ENCODE results near the gene RCBTB1. TPM values are rescaled to one million over a fixed set of nuclear protein-coding genes. Genes with fewer than 3 reads are reported as not detected.

RCBTB1 gene
- total and polyA plus RNA-seq, 4 donors, result 24.0 to 47.6 (median 34.4) TPM

DNA sequence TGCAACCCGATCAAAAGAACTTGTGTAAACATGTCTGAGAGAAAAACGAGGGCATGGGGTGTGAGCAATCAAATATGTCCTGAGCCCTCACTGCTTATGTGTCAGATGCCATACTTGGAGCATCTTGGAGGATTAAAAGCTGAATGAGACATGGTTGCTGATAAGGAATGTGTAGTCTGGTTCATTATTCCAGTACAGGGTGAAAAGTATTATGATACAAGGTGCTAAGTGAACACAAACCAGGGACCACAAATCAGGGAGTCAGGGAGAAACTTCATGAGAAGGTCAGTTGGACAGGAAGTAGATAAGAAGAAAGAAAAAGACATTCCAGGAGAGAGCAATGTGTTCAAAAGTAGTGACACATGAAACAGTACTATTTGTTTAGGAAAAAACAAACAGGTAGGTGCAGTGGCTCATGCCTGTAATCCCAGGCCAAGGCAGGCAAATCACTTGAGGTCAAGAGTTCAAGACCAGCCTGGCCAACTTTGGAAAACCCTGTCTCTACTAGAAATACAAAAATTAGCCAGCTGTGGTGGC, 2.0 kb upstream of the RCBTB1 start:
- Histone ChIP-seq H3K27ac (ENCODE audit: low read depth, low read length) (no peak overlapping the region), H3K27me3 (ENCODE audit: control insufficient read depth, insufficient read depth, low read length) (no peaks in the 10 kb centered on the region), H3K36me3 (ENCODE audit: control insufficient read depth, insufficient read depth, low read length) (no peaks in the 10 kb centered on the region), H3K9me3 (ENCODE audit: control insufficient read depth, insufficient read depth, low read length) (no peaks in the 10 kb centered on the region), H3K4me3 (ENCODE audit: low read depth, low read length) (no peak overlapping the region), H3K4me1 (ENCODE audit: control insufficient read depth, insufficient read depth, low read length) (peaks cover 4% of the 10 kb centered on the region)
- WGBS (ENCODE audit: insufficient coverage), result 74% methylated on average over 2 of the region's 2 CpGs
- no peak for DNase-seq (ENCODE audit: low read depth in 4 of 6, low spot score in 6 of 6)

DNA sequence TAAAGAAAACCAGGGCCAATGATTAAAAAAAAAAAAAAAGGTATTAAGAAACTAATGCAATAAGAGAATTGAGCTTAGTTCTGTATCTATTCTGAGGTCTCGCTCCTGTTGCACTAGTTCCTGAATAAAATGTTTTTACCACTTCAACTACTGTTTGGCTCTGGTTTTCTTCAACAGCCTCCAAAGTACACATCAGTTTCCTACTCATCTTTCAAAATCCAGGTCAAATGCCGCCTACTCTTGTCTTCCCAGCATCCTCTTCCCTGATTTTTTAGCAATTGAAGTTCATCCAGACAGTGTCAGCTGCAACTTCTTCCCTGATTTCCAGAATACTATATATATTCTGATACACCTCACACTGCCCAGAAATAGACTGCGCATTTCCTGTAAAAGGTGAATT, 1.4 kb upstream of the RCBTB1 start:
- no peaks in the 10 kb centered on the region for H3K9me3 ChIP-seq (ENCODE audit: control insufficient read depth, insufficient read depth, low read length)
- no peaks in the 10 kb centered on the region for H3K36me3 ChIP-seq (ENCODE audit: control insufficient read depth, insufficient read depth, low read length)
- H3K27me3 ChIP-seq (ENCODE audit: control insufficient read depth, insufficient read depth, low read length), result no peaks in the 10 kb centered on the region
- no peak for DNase-seq (ENCODE audit: low read depth in 4 of 6, low spot score in 6 of 6)
- no peak overlapping the region for H3K4me3 ChIP-seq (ENCODE audit: low read depth, low read length)
- H3K4me1 ChIP-seq (ENCODE audit: control insufficient read depth, insufficient read depth, low read length), result peaks cover 4% of the 10 kb centered on the region
- 100% methylated on average over 2 of the region's 3 CpGs for WGBS (ENCODE audit: insufficient coverage)
- no peak overlapping the region for H3K27ac ChIP-seq (ENCODE audit: low read depth, low read length)

DNA sequence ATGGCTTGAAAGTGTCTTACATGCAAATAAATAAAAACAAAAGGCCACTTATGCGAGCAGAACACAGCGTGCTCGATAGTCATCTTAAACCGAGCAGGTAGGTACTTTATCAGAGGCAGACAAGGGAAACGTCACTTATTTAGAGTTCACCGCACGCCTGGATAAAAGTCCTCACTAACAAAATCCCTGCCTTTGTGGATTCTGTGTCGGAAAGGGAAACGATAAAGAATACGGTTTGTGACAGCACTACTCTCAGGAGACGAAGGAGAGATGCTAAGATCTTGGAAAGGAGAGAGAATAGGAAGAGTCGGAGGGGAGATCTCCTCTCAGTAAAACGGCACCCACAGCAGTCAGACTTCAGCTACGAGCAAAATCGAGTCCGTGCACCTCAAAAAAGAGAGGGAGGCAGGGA, 581 bp downstream of the RCBTB1 start:
- Histone ChIP-seq H3K4me3 (ENCODE audit: low read depth, low read length) (peak overlapping the region; percentile 73), H3K27ac (ENCODE audit: low read depth, low read length) (peak overlapping the region; percentile 57), H3K27me3 (ENCODE audit: control insufficient read depth, insufficient read depth, low read length) (no peaks in the 10 kb centered on the region), H3K9me3 (ENCODE audit: control insufficient read depth, insufficient read depth, low read length) (no peaks in the 10 kb centered on the region), H3K36me3 (ENCODE audit: control insufficient read depth, insufficient read depth, low read length) (peaks cover 4% of the 10 kb centered on the region), H3K4me1 (ENCODE audit: control insufficient read depth, insufficient read depth, low read length) (peaks cover 4% of the 10 kb centered on the region)
- peak in 5 of 6 donors; percentile 15 to 63 (median 18) for DNase-seq (ENCODE audit: low read depth in 4 of 6, low spot score in 6 of 6)
- WGBS (ENCODE audit: insufficient coverage), result 0% methylated on average over 12 of the region's 16 CpGs

DNA sequence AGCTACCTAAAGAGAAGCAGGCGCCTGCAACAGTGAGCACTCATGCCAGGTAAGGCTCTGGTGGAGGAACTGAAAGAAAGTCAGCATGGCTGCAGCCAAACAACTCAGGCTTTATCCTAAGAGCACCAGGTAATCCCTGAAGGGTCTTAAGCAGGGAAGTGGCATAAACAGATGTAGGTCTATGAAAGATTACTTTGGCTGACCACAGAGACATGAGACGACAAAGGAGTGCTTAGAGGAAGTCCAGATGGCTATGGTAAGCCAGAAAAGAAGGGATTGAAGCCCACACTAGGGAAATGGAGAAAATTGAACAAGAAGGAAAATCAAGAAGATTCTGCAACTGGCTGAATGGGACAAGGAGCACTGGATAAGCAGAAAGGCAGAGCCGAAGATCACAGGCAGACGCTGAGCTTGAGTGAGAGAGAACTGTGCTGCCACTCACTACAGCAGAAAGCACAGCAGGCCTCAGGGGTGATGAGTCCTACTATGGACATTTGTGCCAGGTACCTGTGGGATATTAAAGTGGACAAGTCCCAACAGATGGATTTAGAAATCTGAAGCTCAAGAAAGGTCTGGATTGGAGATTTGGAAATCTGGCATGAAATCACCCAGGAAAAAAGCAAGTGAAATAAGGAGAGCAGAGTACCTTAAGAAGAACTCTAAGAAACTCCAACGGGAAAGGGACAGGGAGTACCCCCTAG, 4.2 kb downstream of the RCBTB1 start:
- Histone ChIP-seq H3K36me3 (ENCODE audit: control insufficient read depth, insufficient read depth, low read length) (peaks cover 12% of the 10 kb centered on the region), H3K4me3 (ENCODE audit: low read depth, low read length) (no peak overlapping the region), H3K4me1 (ENCODE audit: control insufficient read depth, insufficient read depth, low read length) (peaks cover 4% of the 10 kb centered on the region), H3K27ac (ENCODE audit: low read depth, low read length) (no peak overlapping the region), H3K9me3 (ENCODE audit: control insufficient read depth, insufficient read depth, low read length) (no peaks in the 10 kb centered on the region), H3K27me3 (ENCODE audit: control insufficient read depth, insufficient read depth, low read length) (no peaks in the 10 kb centered on the region)
- WGBS (ENCODE audit: insufficient coverage), result 88% methylated on average over 5 of the region's 5 CpGs
- no peak for DNase-seq (ENCODE audit: low read depth in 4 of 6, low spot score in 6 of 6)

DNA sequence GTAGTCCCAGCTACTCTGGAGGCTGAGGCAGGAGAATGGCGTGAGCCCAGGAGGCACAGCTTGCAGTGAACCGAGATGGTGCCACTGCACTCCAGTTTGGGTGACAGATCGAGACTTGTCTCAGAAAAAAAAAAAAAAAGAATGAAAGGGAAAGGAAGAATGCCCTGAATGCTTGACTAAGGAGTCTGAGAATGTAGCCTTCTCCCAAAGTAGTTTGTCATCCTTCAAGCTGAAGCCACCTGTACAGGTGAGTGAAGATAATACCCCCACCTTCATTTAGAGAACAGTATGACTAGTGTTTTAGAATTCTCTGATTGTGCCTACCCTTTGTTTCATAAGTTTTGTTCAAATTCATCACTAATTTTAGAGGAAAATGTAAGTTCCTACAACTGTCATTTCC, 5.9 kb downstream of the RCBTB1 start:
- Histone ChIP-seq H3K27me3 (ENCODE audit: control insufficient read depth, insufficient read depth, low read length) (no peaks in the 10 kb centered on the region), H3K9me3 (ENCODE audit: control insufficient read depth, insufficient read depth, low read length) (no peaks in the 10 kb centered on the region), H3K4me1 (ENCODE audit: control insufficient read depth, insufficient read depth, low read length) (no peaks in the 10 kb centered on the region), H3K27ac (ENCODE audit: low read depth, low read length) (no peak overlapping the region), H3K36me3 (ENCODE audit: control insufficient read depth, insufficient read depth, low read length) (peaks cover 12% of the 10 kb centered on the region), H3K4me3 (ENCODE audit: low read depth, low read length) (no peak overlapping the region)
- WGBS (ENCODE audit: insufficient coverage), result 96% methylated on average over 2 of the region's 3 CpGs
- no peak for DNase-seq (ENCODE audit: low read depth in 4 of 6, low spot score in 6 of 6)

DNA sequence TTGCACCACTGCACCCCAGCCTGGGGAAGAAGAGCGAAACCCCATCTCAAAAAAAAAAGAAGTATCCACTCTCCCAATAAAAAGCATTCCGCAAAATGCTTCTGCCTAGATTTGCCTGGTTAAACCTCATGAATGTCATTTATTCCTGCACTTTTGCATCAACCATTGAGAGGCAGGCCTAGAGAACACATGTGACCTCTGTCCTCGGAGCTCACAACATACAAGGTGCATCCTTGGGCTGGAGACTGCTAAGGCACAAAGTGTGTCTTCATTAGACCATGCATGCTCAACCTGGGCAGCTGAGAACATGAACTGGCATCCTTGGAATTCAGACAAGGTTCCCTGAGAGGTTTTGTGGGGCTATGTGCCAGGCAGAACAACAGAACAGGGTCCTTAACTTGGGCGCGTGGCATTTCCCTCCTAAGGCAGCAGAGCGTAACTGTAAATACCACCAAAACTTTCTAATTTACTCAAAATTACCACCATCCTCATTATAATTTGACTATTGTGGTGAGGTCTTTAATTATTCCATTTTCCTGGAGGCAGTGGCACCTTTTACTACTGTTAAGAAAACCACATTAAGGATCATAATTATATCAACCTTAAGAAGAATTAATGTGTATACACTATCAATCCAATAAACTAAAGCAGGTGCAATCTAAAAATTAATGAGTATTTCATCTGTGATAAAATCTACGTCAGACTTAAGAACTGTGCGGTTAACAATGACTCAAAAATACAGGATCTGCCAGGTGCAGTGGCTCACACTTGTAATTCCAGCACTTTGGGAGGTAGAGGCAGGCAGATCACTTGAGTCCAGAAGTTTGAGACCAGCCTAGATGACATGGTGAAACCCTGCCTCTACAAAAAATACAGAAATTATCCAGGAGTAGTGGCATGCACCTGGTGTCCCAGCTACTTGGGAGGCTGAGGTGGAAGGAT, 13.8 kb downstream of the RCBTB1 start:
- Histone ChIP-seq H3K27ac (ENCODE audit: low read depth, low read length) (no peak overlapping the region), H3K4me3 (ENCODE audit: low read depth, low read length) (no peak overlapping the region), H3K36me3 (ENCODE audit: control insufficient read depth, insufficient read depth, low read length) (peaks cover 3% of the 10 kb centered on the region), H3K4me1 (ENCODE audit: control insufficient read depth, insufficient read depth, low read length) (no peaks in the 10 kb centered on the region), H3K9me3 (ENCODE audit: control insufficient read depth, insufficient read depth, low read length) (no peaks in the 10 kb centered on the region), H3K27me3 (ENCODE audit: control insufficient read depth, insufficient read depth, low read length) (no peaks in the 10 kb centered on the region)
- 95% methylated on average over 5 of the region's 8 CpGs for WGBS (ENCODE audit: insufficient coverage)
- DNase-seq (ENCODE audit: low read depth in 4 of 6, low spot score in 6 of 6), result no peak

DNA sequence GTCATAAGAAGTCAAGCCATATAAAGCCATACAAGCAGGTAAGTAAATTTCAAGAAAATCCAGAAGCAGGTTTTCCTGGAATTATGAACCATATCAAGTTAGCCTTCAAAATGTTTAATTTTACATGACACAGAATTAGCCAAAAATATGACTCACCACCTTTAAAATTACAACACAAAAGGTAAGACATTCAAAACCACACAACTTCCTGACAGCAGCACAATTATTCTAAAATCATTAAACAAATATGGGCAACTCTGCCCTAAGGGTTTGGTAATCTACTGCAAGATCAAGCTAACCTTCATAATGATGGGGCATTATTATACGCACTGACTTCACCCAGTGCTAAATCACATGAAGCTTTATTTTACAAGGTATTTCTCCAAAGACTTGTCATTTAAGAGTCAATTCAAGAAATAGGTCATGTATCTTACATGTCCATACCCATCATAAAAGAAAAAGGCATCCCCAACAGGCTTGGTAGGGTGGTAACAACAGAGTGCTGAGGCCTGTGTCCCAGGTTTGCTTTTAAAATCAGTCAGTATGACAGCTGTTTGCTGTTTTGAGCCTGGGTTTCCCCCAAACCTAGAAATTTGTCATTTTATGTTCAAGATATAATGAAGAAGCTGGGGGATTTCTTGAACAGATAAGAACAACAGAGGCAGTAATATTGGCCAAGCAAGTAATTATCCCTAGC, 15.2 kb downstream of the RCBTB1 start:
- H3K27me3 ChIP-seq (ENCODE audit: control insufficient read depth, insufficient read depth, low read length), result no peaks in the 10 kb centered on the region
- DNase-seq (ENCODE audit: low read depth in 4 of 6, low spot score in 6 of 6), result no peak
- no CpG with 5 or more reads among the region's 1 CpG for WGBS (ENCODE audit: insufficient coverage)
- H3K4me1 ChIP-seq (ENCODE audit: control insufficient read depth, insufficient read depth, low read length), result no peaks in the 10 kb centered on the region
- H3K36me3 ChIP-seq (ENCODE audit: control insufficient read depth, insufficient read depth, low read length), result peaks cover 3% of the 10 kb centered on the region
- H3K27ac ChIP-seq (ENCODE audit: low read depth, low read length), result no peak overlapping the region
- no peak overlapping the region for H3K4me3 ChIP-seq (ENCODE audit: low read depth, low read length)
- H3K9me3 ChIP-seq (ENCODE audit: control insufficient read depth, insufficient read depth, low read length), result no peaks in the 10 kb centered on the region

DNA sequence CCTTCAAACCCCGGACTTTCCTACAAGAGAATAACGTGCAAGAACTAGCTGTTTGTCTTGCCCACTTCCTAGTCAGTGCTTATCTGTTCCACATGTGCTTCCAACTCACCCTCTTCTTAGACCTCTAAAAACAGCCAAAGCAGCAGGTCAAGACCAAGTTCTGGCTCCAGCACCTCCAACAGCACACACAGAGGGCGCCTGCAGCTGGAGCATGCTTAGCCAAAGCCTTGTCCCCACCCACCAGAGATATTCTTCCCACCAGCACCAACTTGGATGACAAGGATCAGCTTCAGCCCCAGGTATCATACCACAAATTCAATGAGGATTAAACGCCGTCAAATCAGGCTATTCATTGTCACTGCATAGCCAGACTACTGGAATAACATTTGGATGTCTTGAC, 17.9 kb downstream of the RCBTB1 start:
- H3K27ac ChIP-seq (ENCODE audit: low read depth, low read length), result no peak overlapping the region
- H3K4me3 ChIP-seq (ENCODE audit: low read depth, low read length), result no peak overlapping the region
- no peaks in the 10 kb centered on the region for H3K4me1 ChIP-seq (ENCODE audit: control insufficient read depth, insufficient read depth, low read length)
- WGBS (ENCODE audit: insufficient coverage), result 95% methylated on average over 3 of the region's 5 CpGs
- DNase-seq (ENCODE audit: low read depth in 4 of 6, low spot score in 6 of 6), result no peak
- peaks cover 4% of the 10 kb centered on the region for H3K36me3 ChIP-seq (ENCODE audit: control insufficient read depth, insufficient read depth, low read length)
- H3K9me3 ChIP-seq (ENCODE audit: control insufficient read depth, insufficient read depth, low read length), result no peaks in the 10 kb centered on the region
- H3K27me3 ChIP-seq (ENCODE audit: control insufficient read depth, insufficient read depth, low read length), result no peaks in the 10 kb centered on the region

DNA sequence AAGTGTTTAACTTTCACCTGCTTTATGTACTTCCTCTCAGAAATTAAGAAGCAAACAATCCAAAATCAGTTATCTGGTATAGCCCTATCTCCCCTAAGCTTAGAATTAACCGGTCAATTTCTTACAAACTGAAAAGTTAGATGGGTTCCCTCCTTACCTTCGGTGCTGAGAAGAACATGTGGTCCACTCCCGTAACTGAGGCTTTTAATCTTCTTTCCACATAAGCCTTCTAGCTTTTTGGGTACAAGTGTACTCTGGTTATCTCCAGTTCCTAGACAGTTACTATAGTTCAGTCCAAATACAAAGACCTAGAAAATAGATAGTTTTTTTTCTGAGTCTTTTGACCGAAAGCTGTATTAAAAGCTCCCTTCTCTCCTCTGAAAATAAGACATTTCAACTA, 18.9 kb downstream of the RCBTB1 start:
- 100% methylated on average over 3 of the region's 4 CpGs for WGBS (ENCODE audit: insufficient coverage)
- peaks cover 4% of the 10 kb centered on the region for H3K36me3 ChIP-seq (ENCODE audit: control insufficient read depth, insufficient read depth, low read length)
- no peaks in the 10 kb centered on the region for H3K4me1 ChIP-seq (ENCODE audit: control insufficient read depth, insufficient read depth, low read length)
- no peak overlapping the region for H3K4me3 ChIP-seq (ENCODE audit: low read depth, low read length)
- no peak overlapping the region for H3K27ac ChIP-seq (ENCODE audit: low read depth, low read length)
- no peaks in the 10 kb centered on the region for H3K27me3 ChIP-seq (ENCODE audit: control insufficient read depth, insufficient read depth, low read length)
- no peaks in the 10 kb centered on the region for H3K9me3 ChIP-seq (ENCODE audit: control insufficient read depth, insufficient read depth, low read length)
- no peak for DNase-seq (ENCODE audit: low read depth in 4 of 6, low spot score in 6 of 6)

Data from spinal cord (tissue), 10 donors.